HepG2 (cell line): Measurements from ENCODE around the gene DGCR6L. TPM values are rescaled to one million over a fixed set of nuclear protein-coding genes. Genes with fewer than 3 reads are reported as not detected.

Source experiments
- ATAC-seq: fragments of 200-7000 bp; cut with Tn5 transposase; 3 replicates; pipeline ENCODE4 v1.9.1; 2020; ENCODE audit warnings: mild to moderate bottlenecking, moderate library complexity
- BruUV-seq: library from RNA; stranded (reverse); fragments of 400-500 nt; replicated peaks from 2 replicates; lab custom pipeline; 2021; lab: Mats Ljungman, UMichigan
- CTCF ChIA-PET: fragments of 300-600 bp; formaldehyde crosslinking; extraction: SDS; loops from one replicate; lab custom pipeline; 2021; ENCODE audit warnings: low total read pairs, inconsistent platforms, low intra/inter-chr PET ratio; lab: Yijun Ruan, JAX
- POLR2A ChIA-PET: fragments of 350-600 bp; sonication (Branson Sonifier 250); formaldehyde crosslinking; loops from one replicate; lab custom pipeline; 2020; ENCODE audit warnings: antibody characterized with exemption, inconsistent platforms; lab: Yijun Ruan, JAX
- DNase-seq: peaks from one replicate; pipeline ENCODE4 v3.0.0-alpha.2; 2015; ENCODE audit warnings: low spot score
- FAIRE-seq: peaks from 3 replicates; lab custom pipeline; 2011; peaks lifted over from hg19 to GRCh38; lab: Jason Lieb, UNC
- H2AFZ ChIP-seq: one replicate; pipeline ENCODE4 v1.6.1; 2011; ENCODE audit warnings: low read length, inconsistent platforms
- H3K27ac ChIP-seq: fragments of 300-600 bp; 3 replicates; pipeline ENCODE4 v1.8.0; 2011; ENCODE audit warnings: mixed run types, mild to moderate bottlenecking, mixed read lengths, low read length, inconsistent platforms; ENCODE audit not compliant: insufficient read depth; ENCODE audit errors: extremely low read length
- H3K27me3 ChIP-seq, 2 experiments: fragments of 200-600 bp in 1 of 2; 2 replicates in 1 of 2; 3 replicates in 1 of 2; pipeline versions ENCODE4 v1.6.0 to v1.8.0; 2011; ENCODE audit warnings: low read length in 2 of 2, mild to moderate bottlenecking in 2 of 2, moderate library complexity in 2 of 2, inconsistent platforms in 1 of 2; ENCODE audit not compliant: insufficient read depth in 2 of 2, control insufficient read depth in 1 of 2
- H3K36me3 ChIP-seq, 2 experiments: fragments of 200-600 bp in 1 of 2; replicated peaks in 1 of 2; 2 replicates in 1 of 2; 3 replicates in 1 of 2; pipeline versions ENCODE4 v1.5.1 to v1.8.0; 2011; ENCODE audit warnings: low read length in 2 of 2, inconsistent platforms in 1 of 2; ENCODE audit not compliant: insufficient read depth in 2 of 2, control insufficient read depth in 1 of 2
- H3K4me1 ChIP-seq: 2 replicates; pipeline ENCODE4 v1.5.1; 2012; ENCODE audit warnings: low read length, inconsistent platforms; ENCODE audit not compliant: insufficient read depth
- H3K4me2 ChIP-seq: 2 replicates; pipeline ENCODE4 v1.6.0; 2011; ENCODE audit warnings: low read depth, low read length, inconsistent platforms
- H3K4me3 ChIP-seq, 3 experiments: fragments of 200-600 bp in 1 of 3; sonication (generic), shearing (Covaris generic) in 1 of 3; replicated peaks in 1 of 3; 2 replicates each; pipeline ENCODE4 v1.5.1; 2011 to 2016; ENCODE audit warnings: low read length in 3 of 3, inconsistent platforms in 2 of 3, low read depth in 2 of 3, mild to moderate bottlenecking in 2 of 3, control low read depth in 1 of 3, mixed read lengths in 1 of 3; ENCODE audit not compliant: insufficient read depth in 1 of 3
- H3K79me2 ChIP-seq: one replicate; pipeline ENCODE4 v1.6.1; 2011; ENCODE audit warnings: low read length, inconsistent platforms; ENCODE audit not compliant: insufficient read depth
- H3K9ac ChIP-seq: 2 replicates; pipeline ENCODE4 v1.6.0; 2011; ENCODE audit warnings: mild to moderate bottlenecking, low read depth, low read length, inconsistent platforms; ENCODE audit not compliant: insufficient read depth
- H3K9me3 ChIP-seq: 2 replicates; pipeline ENCODE4 v1.5.1; 2012; ENCODE audit warnings: mild to moderate bottlenecking, low read length
- H4K20me1 ChIP-seq: 2 replicates; pipeline ENCODE4 v1.6.0; 2011; ENCODE audit warnings: inconsistent platforms, mild to moderate bottlenecking, low read length, moderate library complexity; ENCODE audit not compliant: insufficient read depth
- AHDC1 ChIP-seq: sonication (generic); formaldehyde crosslinking; IDR thresholded peaks from 2 replicates; pipeline ENCODE4 v1.5.1; 2020; ENCODE audit warnings: mild to moderate bottlenecking, missing genetic modification reagents, borderline replicate concordance
- CREM ChIP-seq, 2 experiments: sonication (generic) in 1 of 2; formaldehyde crosslinking in 1 of 2; IDR thresholded peaks; 2 replicates each; pipeline versions ENCODE4 v1.4.0 to v1.6.1; 2016 to 2020; ENCODE audit warnings: antibody characterized with exemption in 1 of 2, mild to moderate bottlenecking in 1 of 2, missing genetic modification reagents in 1 of 2
- KAT8 ChIP-seq: IDR thresholded peaks from 2 replicates; pipeline ENCODE4 v1.6.1; 2016; ENCODE audit warnings: missing genetic modification reagents, missing compliant biosample characterization
- KDM4B ChIP-seq: sonication (generic); formaldehyde crosslinking; IDR thresholded peaks from 2 replicates; pipeline ENCODE4 v1.4.0; 2020; ENCODE audit warnings: missing genetic modification reagents
- PRDM4 ChIP-seq: sonication (generic); formaldehyde crosslinking; IDR thresholded peaks from 2 replicates; pipeline ENCODE4 v1.9.0; 2021; ENCODE audit warnings: missing genetic modification reagents, borderline replicate concordance
- TRAFD1 ChIP-seq: sonication (generic); formaldehyde crosslinking; IDR thresholded peaks from 2 replicates; pipeline ENCODE4 v1.5.1; 2020; ENCODE audit warnings: missing genetic modification reagents, mild to moderate bottlenecking, borderline replicate concordance
- ZBTB20 ChIP-seq: sonication (generic); formaldehyde crosslinking; IDR thresholded peaks from 2 replicates; pipeline ENCODE4 v1.8.1; 2023; ENCODE audit warnings: missing genetic modification reagents, low read depth, mild to moderate bottlenecking, borderline replicate concordance
- ZNF574 ChIP-seq: sonication (generic); formaldehyde crosslinking; IDR thresholded peaks from 2 replicates; pipeline ENCODE4 v1.4.0; 2020; ENCODE audit warnings: missing genetic modification reagents
- ZNF737 ChIP-seq: sonication (generic); formaldehyde crosslinking; IDR thresholded peaks from 2 replicates; pipeline ENCODE4 v1.5.0; 2020; ENCODE audit warnings: missing genetic modification reagents, mild to moderate bottlenecking, borderline replicate concordance
- WGBS: methylation state at CpG from one replicate; pipeline ENCODE4 v1.1.6; 2017; ENCODE audit warnings: low lambda C conversion rate; 5-methylcytosine and 5-hydroxymethylcytosine counted together
- in situ Hi-C: cut with HindIII; loops from 2 replicates; pipeline ENCODE4 v1.10.0; 2017; ENCODE audit warnings: low pct_unique_long_range_greater_than_20kb; ENCODE audit not compliant: extremely low pct_ligation_motif_present
- intact Hi-C: fragments of 100-400 bp; cut with micrococcal nuclease; formaldehyde crosslinking; loops from one replicate; pipeline ENCODE4 v1.10.0; 2022; ENCODE audit not compliant: unreplicated experiment
- polyA plus RNA-seq, 8 experiments: library from polyadenylated mRNA; depleted of rRNA in 3 of 8; stranded (reverse) in 7 of 8; unstranded in 1 of 8; fragments of >200 nt; fragmentation: Illumina TruSeq in 4 of 8; extraction: Trizol in 4 of 8; gene quantifications; 2 replicates each; pipeline versions ENCODE4 v1.2.1 to v1.2.3, GENCODE V29; 2011 to 2016; ENCODE audit warnings: low read depth in 4 of 8, missing spikeins in 1 of 8, mixed read lengths in 1 of 8; ENCODE audit not compliant: insufficient read depth in 1 of 8
- total RNA-seq, 5 experiments: library from RNA; depleted of rRNA; stranded (reverse); fragments of >200 nt; fragmentation: Illumina TruSeq; extraction: Trizol; gene quantifications; 2 replicates each; pipeline ENCODE4 v1.2.3, GENCODE V29; 2016; ENCODE audit warnings: low read depth in 1 of 5

DGCR6L gene
- total and polyA plus RNA-seq, 2 of the 13 experiments (the other 11 are each of a cell fraction or from before 2014, with no cell fraction given), result 17.5 to 35.3 TPM

GRCh38 chr22:20290045-20290392, 29.8 kb downstream of the DGCR6L start:
- CTCF ChIA-PET, result no interaction called here
- POLR2A ChIA-PET, result no interaction called here
- H4K20me1 ChIP-seq, result no peaks in the 10 kb centered on the region
- no peak overlapping the region for H2AFZ ChIP-seq
- BruUV-seq, result no TSS peak
- H3K4me1 ChIP-seq, result no peaks in the 10 kb centered on the region
- H3K4me2 ChIP-seq, result no peak overlapping the region
- H3K36me3 ChIP-seq, result no peaks in the 10 kb centered on the region
- no peak overlapping the region for H3K27ac ChIP-seq
- no peak overlapping the region for H3K9ac ChIP-seq
- WGBS, result 0% methylated on average over 3 of the region's 10 CpGs
- intact Hi-C loops (no loop called here), in situ Hi-C loops (loop anchor here (25.0 kb wide), 1 partner anchor 1328 kb away; no protein-coding TSS in a partner anchor)
- H3K79me2 ChIP-seq, result no peaks in the 10 kb centered on the region
- no peak for TF ChIP-seq ZBTB20 (CRISPR knock-in tag)
- no peak for TF ChIP-seq KAT8 (CRISPR knock-in tag)
- no peak for TF ChIP-seq KDM4B (CRISPR knock-in tag)
- no peak for TF ChIP-seq CREM (IDR thresholded peaks at IDR 0.05)
- no peak for TF ChIP-seq CREM (CRISPR knock-in tag; IDR thresholded peaks at IDR 0.05)
- TF ChIP-seq ZNF737 (CRISPR knock-in tag), result no peak
- no peak for TF ChIP-seq TRAFD1 (CRISPR knock-in tag)
- TF ChIP-seq PRDM4, result no peak
- TF ChIP-seq ZNF574 (CRISPR knock-in tag), result no peak
- TF ChIP-seq AHDC1 (CRISPR knock-in tag), result no peak
- no peak for FAIRE-seq
- no peaks in the 10 kb centered on the region for H3K9me3 ChIP-seq
- DNase-seq, result no peak
- H3K27me3 ChIP-seq, result peaks cover 8 to 46% of the 10 kb centered on the region in 2 experiments; a peak in 4 of 5 replicates
- no peak overlapping the region for H3K4me3 ChIP-seq
- ATAC-seq, result no peak
